SU-DHL-6 (cell line): Measurements from ENCODE around the gene TSPAN18.

ENCODE experiments used
- H2AFZ ChIP-seq: fragments of 200-600 bp; sonication (generic); 2 replicates; pipeline ENCODE4 v1.6.1; 2014; ENCODE audit warnings: low read depth, mild to moderate bottlenecking, moderate library complexity, mixed read lengths, antibody characterized with exemption, low read length; ENCODE audit not compliant: severe bottlenecking
- H3F3A ChIP-seq: fragments of 200-600 bp; shearing (Covaris generic); 2 replicates; pipeline ENCODE4 v1.6.0; 2016; ENCODE audit warnings: antibody characterized with exemption, mild to moderate bottlenecking; ENCODE audit not compliant: insufficient read depth
- H3K27ac ChIP-seq: fragments of 200-600 bp; sonication (generic); 2 replicates; pipeline ENCODE4 v1.5.1; 2016; ENCODE audit warnings: low read depth, mild to moderate bottlenecking, low read length, moderate library complexity, mixed read lengths
- H3K27me3 ChIP-seq: fragments of 200-600 bp; sonication (generic), shearing (Covaris generic); 2 replicates; pipeline ENCODE4 v1.6.0; 2014; ENCODE audit warnings: mild to moderate bottlenecking, low read length
- H3K36me3 ChIP-seq: fragments of 200-600 bp; sonication (generic); 2 replicates; pipeline ENCODE4 v1.6.1; 2014; ENCODE audit warnings: mild to moderate bottlenecking, low read length, mixed read lengths
- H3K4me2 ChIP-seq: fragments of 300-600, 200-600 bp; shearing (Covaris generic), sonication (generic); 2 replicates; pipeline ENCODE4 v1.6.0; 2014; ENCODE audit warnings: low read length, low read depth, mild to moderate bottlenecking; ENCODE audit not compliant: poor library complexity, severe bottlenecking
- H3K4me3 ChIP-seq: fragments of 200-600 bp; sonication (generic); 2 replicates; pipeline ENCODE4 v1.5.1; 2014; ENCODE audit warnings: antibody characterized with exemption, low read length, mild to moderate bottlenecking, mixed read lengths; ENCODE audit not compliant: insufficient read depth, poor library complexity, severe bottlenecking
- H3K79me2 ChIP-seq: fragments of 200-600 bp; sonication (generic); 2 replicates; pipeline ENCODE4 v1.6.1; 2014; ENCODE audit warnings: mild to moderate bottlenecking, low read length, moderate library complexity; ENCODE audit not compliant: insufficient read depth
- H3K9ac ChIP-seq: fragments of 200-600 bp; sonication (generic); 2 replicates; pipeline ENCODE4 v1.7.0; 2014; ENCODE audit warnings: mild to moderate bottlenecking, low read length
- H3K9me2 ChIP-seq: fragments of 200-600 bp; sonication (generic); replicated peaks from 2 replicates; pipeline ENCODE4 v1.6.1; 2014; ENCODE audit warnings: low read length; ENCODE audit not compliant: insufficient read depth
- H3K9me3 ChIP-seq: fragments of 200-600 bp; sonication (generic); 2 replicates; pipeline ENCODE4 v1.6.1; 2014; ENCODE audit warnings: low read length, mixed read lengths; ENCODE audit not compliant: insufficient read depth
- H4K20me1 ChIP-seq: fragments of 200-600 bp; sonication (generic); 2 replicates; pipeline ENCODE4 v1.6.1; 2014; ENCODE audit warnings: low read depth, mild to moderate bottlenecking, antibody characterized with exemption, low read length, moderate library complexity, mixed read lengths
- CTCF ChIP-seq: fragments of 200-600 bp; sonication (generic); IDR thresholded peaks from one replicate; pipeline ENCODE4 v1.5.1; 2017; ENCODE audit warnings: antibody characterized with exemption, mild to moderate bottlenecking, low read length, moderate library complexity; ENCODE audit not compliant: insufficient read depth, poor library complexity, severe bottlenecking
- EZH2phosphoT487 ChIP-seq: fragments of 200-600 bp; sonication (generic), shearing (Covaris generic); conservative IDR thresholded peaks from 2 replicates; pipeline ENCODE4 v1.6.1; 2018; ENCODE audit warnings: mild to moderate bottlenecking, antibody characterized with exemption, low read length, moderate library complexity, mixed read lengths

TSPAN18 gene

GRCh38 chr11:44819346-44819745 lies 92.6 kb downstream of the TSPAN18 start:
- Histone ChIP-seq H3K9me2 (no peaks in the 10 kb centered on the region), H3K4me2 (no peak overlapping the region), H4K20me1 (no peaks in the 10 kb centered on the region), H3K4me3 (no peak overlapping the region), H2AFZ (no peak overlapping the region), H3K27ac (no peak overlapping the region), H3K9ac (no peak overlapping the region), H3K36me3 (no peaks in the 10 kb centered on the region), H3K79me2 (no peaks in the 10 kb centered on the region), H3F3A (no peaks in the 10 kb centered on the region), H3K9me3 (0 out of 2 replicates have a peak, but pooled peaks cover 4% of the 10 kb centered on the region), H3K27me3 (no peaks in the 10 kb centered on the region)
- no peak for TF ChIP-seq EZH2phosphoT487
- TF ChIP-seq CTCF = no peak

- H4K20me1 ChIP-seq = no peaks in the 10 kb centered on the region
- no peak overlapping the region for H3K4me2 ChIP-seq
- H3K36me3 ChIP-seq = no peaks in the 10 kb centered on the region
- H3F3A ChIP-seq = no peaks in the 10 kb centered on the region
- H3K9me2 ChIP-seq = no peaks in the 10 kb centered on the region
- no peaks in the 10 kb centered on the region for H3K79me2 ChIP-seq
- H3K4me3 ChIP-seq = no peak overlapping the region
- no peak overlapping the region for H3K9ac ChIP-seq
- H3K9me3 ChIP-seq = 0 out of 2 replicates have a peak, but pooled peaks cover 4% of the 10 kb centered on the region
- H3K27me3 ChIP-seq = no peaks in the 10 kb centered on the region
- no peak for TF ChIP-seq CTCF
- no peak for TF ChIP-seq EZH2phosphoT487
- no peak overlapping the region for H2AFZ ChIP-seq
- no peak overlapping the region for H3K27ac ChIP-seq
Measured at GRCh38 chr11:44822369-44822768, 95.6 kb downstream of the TSPAN18 start.

- Histone ChIP-seq H3K9ac (no peak overlapping the region), H3K27ac (no peak overlapping the region), H3K4me3 (no peak overlapping the region), H2AFZ (no peak overlapping the region), H3F3A (no peaks in the 10 kb centered on the region), H3K4me2 (no peak overlapping the region), H3K9me3 (0 out of 2 replicates have a peak, but pooled peaks cover 4% of the 10 kb centered on the region), H3K36me3 (no peaks in the 10 kb centered on the region), H3K79me2 (no peaks in the 10 kb centered on the region), H3K9me2 (no peaks in the 10 kb centered on the region), H4K20me1 (no peaks in the 10 kb centered on the region), H3K27me3 (no peaks in the 10 kb centered on the region)
- TF ChIP-seq EZH2phosphoT487 (no peak), CTCF (no peak)
Measured at GRCh38 chr11:44823006-44823405, 96.2 kb downstream of the TSPAN18 start.

- Histone ChIP-seq H2AFZ (no peak overlapping the region), H3K9me2 (no peaks in the 10 kb centered on the region), H3K36me3 (no peaks in the 10 kb centered on the region), H3K9me3 (0 out of 2 replicates have a peak, but pooled peaks cover 4% of the 10 kb centered on the region), H3K79me2 (no peaks in the 10 kb centered on the region), H3K27ac (no peak overlapping the region), H4K20me1 (no peaks in the 10 kb centered on the region), H3K9ac (no peak overlapping the region), H3K27me3 (no peaks in the 10 kb centered on the region), H3F3A (no peaks in the 10 kb centered on the region), H3K4me3 (no peak overlapping the region), H3K4me2 (no peak overlapping the region)
- TF ChIP-seq EZH2phosphoT487 (no peak), CTCF (no peak)
Measured at GRCh38 chr11:44823868-44824267, 97.1 kb downstream of the TSPAN18 start.
